C4-2B (cell line): Measurements from ENCODE around the gene PKN2.

ENCODE experiments used
- ZFX ChIP-seq: fragments of 450-650 bp; IDR thresholded peaks from 2 replicates; pipeline ENCODE4 v1.6.1; 2017
- TF ChIP-seq, protein P1 (sequence below): fragments of 450-650 bp; conservative IDR thresholded peaks from 2 replicates; pipeline ENCODE4 v1.5.1; 2017; ENCODE audit warnings: mild to moderate bottlenecking

DNA sequence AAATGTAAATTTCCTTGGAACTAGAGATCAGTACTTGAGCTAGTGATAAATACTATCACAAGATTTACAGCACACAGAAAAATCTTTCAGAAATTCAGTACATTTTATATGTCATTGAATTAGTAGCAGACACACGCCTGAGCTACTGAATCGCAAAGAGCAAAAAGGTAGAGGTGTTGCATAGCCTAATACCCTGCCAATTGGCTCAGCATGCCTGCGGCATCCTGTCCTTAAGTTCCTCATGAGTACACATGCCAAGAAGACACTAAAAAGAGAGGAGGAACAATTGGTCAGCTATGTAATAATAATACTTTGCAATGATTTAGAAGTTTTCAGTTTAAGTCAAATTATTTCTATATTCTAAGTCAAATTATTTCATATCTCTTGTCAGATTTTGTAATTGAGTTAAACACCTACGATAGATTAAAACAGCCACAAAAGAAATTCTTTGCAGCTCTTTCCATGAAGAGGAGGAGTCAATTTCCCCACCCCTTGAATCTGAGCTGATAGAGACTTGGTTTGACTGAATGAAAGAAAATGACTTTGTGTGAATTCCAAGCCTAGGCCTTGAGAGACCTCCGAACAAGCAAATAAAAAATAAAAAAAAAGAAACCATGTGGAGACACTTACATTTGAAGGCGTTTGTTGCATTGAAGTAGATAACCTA lies 36.2 kb upstream of the PKN2 start:
- TF ChIP-seq, protein P1, sequence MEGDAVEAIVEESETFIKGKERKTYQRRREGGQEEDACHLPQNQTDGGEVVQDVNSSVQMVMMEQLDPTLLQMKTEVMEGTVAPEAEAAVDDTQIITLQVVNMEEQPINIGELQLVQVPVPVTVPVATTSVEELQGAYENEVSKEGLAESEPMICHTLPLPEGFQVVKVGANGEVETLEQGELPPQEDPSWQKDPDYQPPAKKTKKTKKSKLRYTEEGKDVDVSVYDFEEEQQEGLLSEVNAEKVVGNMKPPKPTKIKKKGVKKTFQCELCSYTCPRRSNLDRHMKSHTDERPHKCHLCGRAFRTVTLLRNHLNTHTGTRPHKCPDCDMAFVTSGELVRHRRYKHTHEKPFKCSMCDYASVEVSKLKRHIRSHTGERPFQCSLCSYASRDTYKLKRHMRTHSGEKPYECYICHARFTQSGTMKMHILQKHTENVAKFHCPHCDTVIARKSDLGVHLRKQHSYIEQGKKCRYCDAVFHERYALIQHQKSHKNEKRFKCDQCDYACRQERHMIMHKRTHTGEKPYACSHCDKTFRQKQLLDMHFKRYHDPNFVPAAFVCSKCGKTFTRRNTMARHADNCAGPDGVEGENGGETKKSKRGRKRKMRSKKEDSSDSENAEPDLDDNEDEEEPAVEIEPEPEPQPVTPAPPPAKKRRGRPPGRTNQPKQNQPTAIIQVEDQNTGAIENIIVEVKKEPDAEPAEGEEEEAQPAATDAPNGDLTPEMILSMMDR: no peak
- no peak for TF ChIP-seq ZFX
